Ramos (cell line): Measurements from ENCODE around the gene EIF4E2.

Experiments used
- in situ Hi-C: fragments of 300-500 bp; cut with MboI; formaldehyde crosslinking; loops from one replicate; pipeline ENCODE4 v1.14.3; 2022; ENCODE audit warnings: low sequenced_read_pairs; ENCODE audit not compliant: unreplicated experiment

Gene EIF4E2

GRCh38 chr2:232550354-232551249, at the start of gene EIF4E2, which contains the start of gene TIGD1:
TSS of gene EIF4E2 (plus strand) at chr2:232550689. CDS start at chr2:232550725, 36 bp downstream.
TSS of gene TIGD1 (minus strand) at chr2:232550557. CDS start at chr2:232549882, 675 bp downstream.
- in situ Hi-C loops: no loop called here

- in situ Hi-C loops: no loop called here
Measured at GRCh38 chr2:232501331-232501771, 49.1 kb upstream of the EIF4E2 start.

GRCh38 chr2:232501794-232502390, 48.6 kb upstream of the EIF4E2 start:
- in situ Hi-C loops: no loop called here

- in situ Hi-C loops: no loop called here
Measured at GRCh38 chr2:232502511-232502910, 48.0 kb upstream of the EIF4E2 start.

GRCh38 chr2:232502911-232503808, 47.3 kb upstream of the EIF4E2 start:
- in situ Hi-C loops: no loop called here

- in situ Hi-C loops: no loop called here
Measured at GRCh38 chr2:232503809-232504323, 46.6 kb upstream of the EIF4E2 start.

GRCh38 chr2:232504438-232504837, 46.1 kb upstream of the EIF4E2 start:
- in situ Hi-C loops: no loop called here

GRCh38 chr2:232505856-232506255, 44.6 kb upstream of the EIF4E2 start:
- in situ Hi-C loops: no loop called here

- in situ Hi-C loops: no loop called here
Measured at GRCh38 chr2:232506709-232507108, 43.8 kb upstream of the EIF4E2 start.

GRCh38 chr2:232508251-232508650, 42.2 kb upstream of the EIF4E2 start:
- in situ Hi-C loops: no loop called here

GRCh38 chr2:232511336-232511890, 39.1 kb upstream of the EIF4E2 start:
- in situ Hi-C loops: no loop called here

- in situ Hi-C loops: no loop called here
Measured at GRCh38 chr2:232512602-232513001, 37.9 kb upstream of the EIF4E2 start.

- in situ Hi-C loops: no loop called here
Measured at GRCh38 chr2:232513353-232513752, 37.1 kb upstream of the EIF4E2 start.

- in situ Hi-C loops: no loop called here
Measured at GRCh38 chr2:232515639-232516038, 34.9 kb upstream of the EIF4E2 start.

GRCh38 chr2:232516551-232516950, 33.9 kb upstream of the EIF4E2 start:
- in situ Hi-C loops: no loop called here

GRCh38 chr2:232518844-232519243, 31.6 kb upstream of the EIF4E2 start:
- in situ Hi-C loops: no loop called here

- in situ Hi-C loops: loop anchor here (10.0 kb wide), 1 partner anchor 615 kb away; no protein-coding TSS in a partner anchor
Measured at GRCh38 chr2:232519581-232520438, 30.7 kb upstream of the EIF4E2 start, which contains the start of gene PRSS56. TSS of gene PRSS56 (plus strand) at chr2:232520388. CDS start at chr2:232520599, 211 bp downstream.

- in situ Hi-C loops: loop anchor here (10.0 kb wide), 1 partner anchor 616 kb away; no protein-coding TSS in a partner anchor
Measured at GRCh38 chr2:232520489-232520888, 30.0 kb upstream of the EIF4E2 start.

GRCh38 chr2:232521098-232521497, 29.4 kb upstream of the EIF4E2 start:
- in situ Hi-C loops: loop anchor here (10.0 kb wide), 1 partner anchor 616 kb away; no protein-coding TSS in a partner anchor
